Right renal cortex interstitium (tissue), 3 donors: ENCODE data around the gene ZIC1. TPM values are rescaled to one million over a fixed set of nuclear protein-coding genes. Genes with fewer than 3 reads are reported as not detected.

Experiments used
- DNase-seq, 3 donors: peaks; one replicate each; pipeline ENCODE4 v3.0.0-alpha.2; 2013; ENCODE audit warnings: low read depth in 3 of 3, low spot score in 2 of 3
- polyA plus RNA-seq, 3 donors: library from polyadenylated mRNA; unstranded; fragments of 120-200 nt; gene quantifications; one replicate each; pipeline ENCODE4 v1.2.1, GENCODE V29; 2013; ENCODE audit not compliant: insufficient read length in 3 of 3

ZIC1 gene
- polyA plus RNA-seq, 3 donors = 0.37 TPM; not detected in 2

DNA sequence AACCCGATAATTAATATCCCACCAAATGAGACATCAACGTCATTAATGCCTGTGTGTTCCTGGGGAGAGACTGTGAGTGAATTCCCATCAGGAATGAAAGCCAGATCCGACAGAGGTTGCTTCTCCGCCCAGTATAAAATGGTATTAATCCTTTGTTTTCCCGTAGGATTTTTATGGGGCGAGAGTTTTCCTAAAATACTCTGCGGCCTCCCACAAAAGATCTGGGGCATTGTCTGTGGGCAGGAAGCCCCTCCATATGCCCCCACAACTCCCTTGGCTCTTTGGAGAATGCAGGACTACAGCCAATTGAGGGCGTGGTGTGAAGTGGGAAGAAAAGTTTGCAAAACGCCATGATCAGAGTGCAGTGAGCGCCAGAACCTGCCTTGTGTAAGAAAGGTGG, 29.5 kb upstream of the ZIC1 start:
- no peak for DNase-seq

DNA sequence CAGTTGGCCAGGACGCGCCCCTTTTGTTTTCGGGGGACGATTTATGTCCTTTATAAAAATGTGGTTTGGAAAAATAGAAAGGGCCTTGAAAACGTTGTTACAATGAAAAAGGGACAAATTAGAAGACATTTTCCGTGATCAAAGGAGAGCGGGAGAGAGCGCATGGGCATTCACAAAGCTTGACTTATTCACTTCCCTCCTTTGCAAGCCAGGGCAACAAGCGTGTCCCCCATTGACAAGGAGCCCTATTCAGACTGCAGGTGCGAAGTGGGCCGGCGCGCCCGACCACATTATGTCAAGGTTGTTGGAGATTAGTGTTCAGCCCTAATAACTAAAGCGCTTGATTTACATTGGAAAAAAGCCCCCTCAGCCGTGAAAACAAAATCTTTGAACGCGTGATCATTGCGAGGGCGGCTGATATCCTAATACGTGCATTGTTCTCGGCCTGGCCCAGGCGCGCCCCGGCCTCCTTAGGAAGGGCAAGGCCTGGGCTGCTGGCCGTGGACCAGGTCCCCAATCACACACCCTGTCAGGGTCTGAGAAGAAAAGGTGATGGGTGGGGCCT, 28.7 kb upstream of the ZIC1 start:
- no peak for DNase-seq

DNA sequence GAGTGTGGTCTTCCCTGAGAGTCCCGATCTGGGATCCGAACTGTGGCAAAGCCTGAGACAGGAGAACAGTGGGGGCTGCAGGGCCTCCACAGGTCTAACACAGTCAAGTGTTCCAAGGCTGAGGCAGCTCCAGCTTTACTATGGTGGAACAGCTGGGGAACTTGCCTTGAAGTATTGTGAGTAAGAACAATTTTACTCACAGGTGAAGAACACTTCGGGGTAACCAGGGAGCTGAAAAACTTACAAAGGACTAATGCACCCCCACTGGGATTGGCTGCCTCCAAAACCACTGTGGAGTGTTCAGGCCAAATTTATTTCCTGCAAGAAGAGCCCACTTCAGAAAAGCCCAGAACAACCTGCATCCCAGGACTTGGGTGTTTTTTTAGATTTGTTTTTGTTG, 28.2 kb upstream of the ZIC1 start:
- DNase-seq = no peak

DNA sequence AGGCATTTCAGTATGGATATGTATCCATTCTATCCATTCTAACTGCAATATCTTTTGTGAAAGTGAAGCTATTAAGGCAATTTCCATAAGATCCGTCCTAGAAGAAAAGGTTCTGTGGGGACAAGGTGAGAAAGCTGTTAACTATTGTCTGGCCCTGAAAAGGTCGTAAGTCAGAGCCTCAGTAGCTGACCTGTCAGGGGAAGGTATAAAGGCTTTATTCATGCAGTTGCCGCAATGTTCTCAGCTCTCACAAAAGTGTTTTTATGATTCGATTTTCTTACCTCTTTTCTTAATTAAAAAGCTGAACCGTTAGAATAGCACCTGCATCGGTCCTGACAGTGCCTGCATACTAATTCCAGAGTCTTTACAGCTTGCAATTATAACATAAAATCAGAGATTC, 27.6 kb upstream of the ZIC1 start:
- DNase-seq = no peak

DNA sequence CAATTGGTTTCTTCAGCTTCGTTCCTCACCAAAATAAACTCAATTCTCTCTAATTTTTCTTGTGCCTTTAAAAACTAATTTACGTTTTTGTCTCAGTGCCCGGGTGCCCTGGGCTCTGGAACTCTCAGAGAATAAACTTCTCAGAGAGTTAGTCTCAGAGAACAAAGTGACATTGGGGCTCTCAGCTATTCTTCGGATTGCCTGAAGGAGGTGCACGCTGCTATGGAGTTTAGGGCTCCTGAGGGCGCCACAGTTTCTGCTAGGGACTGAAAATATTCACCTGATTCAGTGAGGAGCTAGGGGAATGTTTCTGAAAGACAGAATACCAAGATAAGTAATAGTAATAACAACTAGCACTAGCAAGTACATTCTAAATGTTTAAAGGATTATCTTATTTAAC, 25.5 kb upstream of the ZIC1 start:
- DNase-seq = no peak

GRCh38 chr3:147384210-147385058, 24.7 kb upstream of the ZIC1 start:
- no peak for DNase-seq

GRCh38 chr3:147385059-147386012, 23.8 kb upstream of the ZIC1 start:
- no peak for DNase-seq

GRCh38 chr3:147387291-147387884, 21.8 kb upstream of the ZIC1 start:
- DNase-seq = no peak

- no peak for DNase-seq
Measured at GRCh38 chr3:147387885-147388699, 21.1 kb upstream of the ZIC1 start.

DNA sequence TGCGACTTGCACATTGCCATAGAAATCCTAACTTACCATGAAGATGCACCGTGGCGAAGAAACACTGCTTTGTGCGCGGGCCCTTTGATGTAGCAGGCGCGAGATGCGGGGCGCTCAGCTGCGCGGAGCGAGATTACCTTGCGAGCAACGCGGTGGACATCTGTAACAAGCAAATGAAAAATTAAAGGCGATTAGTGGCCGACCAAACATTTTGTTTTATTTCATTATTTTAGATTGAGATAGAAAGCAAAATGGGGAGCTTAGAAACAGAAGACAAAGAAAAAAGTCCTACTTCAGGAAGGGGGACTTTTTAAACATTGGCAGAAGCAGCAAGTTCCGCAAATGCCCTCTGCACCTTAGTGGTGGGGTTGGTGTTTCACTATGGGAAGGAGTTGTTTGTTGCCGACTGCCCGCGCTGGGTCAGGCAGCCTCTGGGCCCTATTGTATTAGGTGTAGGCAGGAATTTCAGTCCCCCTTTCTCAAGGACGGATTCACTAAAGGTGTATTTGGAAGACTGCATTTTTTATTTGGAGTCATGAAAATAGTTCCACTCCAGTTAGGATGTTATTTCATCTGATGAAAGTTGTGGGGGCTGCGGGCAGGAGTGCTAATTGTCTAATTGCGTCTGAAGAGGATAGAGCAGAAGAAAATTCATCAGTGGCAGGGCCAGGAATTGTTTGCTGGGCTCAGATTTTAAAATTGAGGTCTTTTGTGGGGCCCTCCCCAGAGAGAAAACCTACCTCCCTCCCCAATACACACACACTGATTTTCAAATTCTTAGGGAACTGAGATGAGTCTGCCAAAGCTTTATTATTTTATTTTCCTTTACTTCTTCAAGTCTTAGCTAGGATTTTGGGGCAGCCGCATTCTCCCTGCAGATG, 20.2 kb upstream of the ZIC1 start:
- DNase-seq = no peak

DNA sequence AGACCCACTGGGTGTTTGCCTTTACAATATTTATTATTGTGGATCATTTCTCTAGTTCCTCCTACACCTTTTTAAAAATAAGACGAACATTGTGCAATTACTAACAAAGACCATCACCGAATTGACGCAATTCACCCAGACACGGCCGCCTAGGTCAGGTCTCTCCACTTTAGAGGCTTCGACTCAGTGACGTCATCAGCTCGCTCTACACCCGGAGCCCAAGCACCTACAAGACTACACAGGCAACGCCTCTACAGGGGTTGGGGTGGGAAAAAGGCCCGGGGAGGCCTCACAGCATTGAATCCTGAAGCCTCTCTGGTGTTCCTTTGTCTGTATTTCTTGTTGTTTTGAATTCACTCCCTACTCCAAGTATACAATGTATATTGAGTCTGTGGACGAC, 19.4 kb upstream of the ZIC1 start:
- no peak for DNase-seq

GRCh38 chr3:147390589-147391569, 18.3 kb upstream of the ZIC1 start:
- no peak for DNase-seq

DNA sequence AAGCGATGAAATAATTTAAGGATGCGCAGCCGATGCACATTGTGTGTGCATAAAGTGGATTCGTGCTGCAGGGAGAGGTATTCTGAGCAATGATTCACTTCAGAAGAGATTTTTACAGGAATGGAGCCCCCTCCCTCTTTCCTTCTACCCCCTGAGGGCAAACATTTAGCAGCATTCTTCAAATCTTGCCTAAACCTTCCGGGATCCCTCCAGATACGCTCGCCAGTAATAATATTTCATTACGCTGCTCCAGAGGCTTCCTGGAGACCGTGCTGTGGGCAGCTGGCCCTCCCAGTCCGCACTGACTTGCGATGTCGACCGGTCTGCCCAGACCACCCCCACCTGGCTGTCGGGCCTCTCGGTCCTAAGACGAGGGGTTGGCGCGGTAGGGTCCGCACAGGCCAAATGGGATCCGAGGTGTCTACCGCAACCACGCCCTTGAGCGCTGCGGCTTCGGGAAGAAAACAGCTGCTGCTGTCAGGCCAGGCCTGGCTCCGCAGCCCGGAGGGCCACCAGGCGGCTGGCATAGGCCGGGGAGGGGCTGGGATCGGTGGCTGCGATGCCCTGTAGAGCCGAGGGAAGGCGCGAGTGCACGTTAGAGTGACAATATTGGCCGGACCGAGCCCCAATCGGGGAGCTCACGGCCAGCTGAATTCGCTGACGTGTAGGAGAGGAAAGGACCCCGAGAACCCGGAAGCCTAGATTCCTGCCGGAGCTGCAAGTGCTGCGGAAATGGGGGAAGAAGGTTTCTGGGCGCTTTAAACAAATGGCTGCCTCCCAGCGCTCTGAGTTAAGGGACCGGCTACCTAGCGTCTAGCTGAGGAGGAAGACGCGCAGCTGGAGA, 17.2 kb upstream of the ZIC1 start:
- no peak for DNase-seq

DNA sequence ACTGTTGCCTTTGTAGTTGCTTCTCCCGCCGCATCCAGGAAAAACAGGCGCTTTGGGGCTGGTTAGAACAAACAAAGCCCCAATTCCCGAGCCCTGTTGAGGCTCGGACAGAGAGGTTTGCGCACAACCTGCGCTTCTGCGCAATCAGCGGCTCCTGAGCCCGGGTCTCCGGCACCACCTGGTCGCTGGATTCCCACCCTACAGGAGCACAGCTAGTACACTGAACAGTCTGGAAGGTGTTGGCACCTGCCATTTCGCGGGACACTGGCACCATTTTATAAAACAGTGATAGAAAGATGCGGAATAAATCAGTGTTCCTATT, 16.6 kb upstream of the ZIC1 start:
- no peak for DNase-seq

DNA sequence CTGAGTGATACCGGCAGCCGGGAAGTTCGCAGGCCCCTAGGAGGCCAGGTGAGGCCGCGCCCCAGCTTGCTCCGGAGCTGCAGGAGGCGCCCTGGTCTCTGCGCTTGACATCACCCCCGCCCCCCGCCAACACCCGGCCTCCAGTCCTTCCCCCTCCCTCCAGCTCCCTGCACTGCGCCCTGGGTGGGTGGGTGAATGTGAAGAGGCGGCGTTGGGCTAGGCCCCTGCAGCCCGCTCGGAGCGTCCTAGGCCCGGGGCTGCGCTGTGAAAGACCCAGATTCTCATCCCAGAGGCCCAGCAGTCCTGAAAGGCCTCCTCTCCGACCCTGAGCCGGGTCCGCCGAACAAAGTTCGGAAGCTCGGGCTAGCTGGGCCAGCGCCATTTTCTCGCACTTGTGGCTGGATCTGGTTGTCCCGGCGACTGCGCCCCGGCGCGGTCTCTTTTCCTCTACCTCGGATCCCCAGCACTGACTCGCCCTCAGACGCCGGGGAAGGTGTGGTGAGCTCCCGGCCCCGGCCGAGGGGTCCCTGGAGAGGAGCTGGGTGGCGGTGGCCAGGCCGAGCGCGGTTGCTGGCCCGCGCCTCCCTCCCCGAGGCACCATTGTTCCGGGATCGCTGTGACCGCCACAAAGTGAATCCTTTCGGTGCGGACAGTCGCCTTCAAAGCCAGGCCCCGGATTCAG, 15.8 kb upstream of the ZIC1 start:
- no peak for DNase-seq
